ENCODE measurements around the gene CAMK1D.

GRCh38 chr10:12877150-12877549 lies 527.8 kb downstream of the CAMK1D start:
- TF ChIP-seq CTCF (IDR thresholded peaks at IDR 0.05) = no peak
- TF ChIP-seq POLR2A (IDR thresholded peaks at IDR 0.05) = no peak
